ENCODE results near the gene KIF19.

DNA sequence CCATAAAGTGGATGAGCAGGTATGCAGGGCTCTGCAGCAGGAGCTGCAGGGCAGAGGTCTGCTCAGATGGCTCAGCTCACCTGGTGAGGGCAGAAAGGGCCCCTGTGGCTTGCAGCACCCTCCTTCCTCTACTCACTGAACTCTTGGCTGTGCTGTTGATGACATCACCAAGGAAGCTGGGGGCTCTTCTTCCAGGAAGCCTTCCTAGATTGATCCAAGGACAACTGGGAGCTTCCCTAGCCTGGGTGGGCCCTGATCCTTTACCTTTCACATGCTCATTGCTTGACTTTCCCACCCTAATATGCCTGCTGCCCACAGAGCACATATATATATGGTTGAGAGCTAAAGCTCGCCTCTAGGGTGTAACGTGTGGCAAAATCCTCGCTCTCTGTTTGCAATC lies 2.5 kb downstream of the KIF19 start:
- TF ChIP-seq, protein P1, sequence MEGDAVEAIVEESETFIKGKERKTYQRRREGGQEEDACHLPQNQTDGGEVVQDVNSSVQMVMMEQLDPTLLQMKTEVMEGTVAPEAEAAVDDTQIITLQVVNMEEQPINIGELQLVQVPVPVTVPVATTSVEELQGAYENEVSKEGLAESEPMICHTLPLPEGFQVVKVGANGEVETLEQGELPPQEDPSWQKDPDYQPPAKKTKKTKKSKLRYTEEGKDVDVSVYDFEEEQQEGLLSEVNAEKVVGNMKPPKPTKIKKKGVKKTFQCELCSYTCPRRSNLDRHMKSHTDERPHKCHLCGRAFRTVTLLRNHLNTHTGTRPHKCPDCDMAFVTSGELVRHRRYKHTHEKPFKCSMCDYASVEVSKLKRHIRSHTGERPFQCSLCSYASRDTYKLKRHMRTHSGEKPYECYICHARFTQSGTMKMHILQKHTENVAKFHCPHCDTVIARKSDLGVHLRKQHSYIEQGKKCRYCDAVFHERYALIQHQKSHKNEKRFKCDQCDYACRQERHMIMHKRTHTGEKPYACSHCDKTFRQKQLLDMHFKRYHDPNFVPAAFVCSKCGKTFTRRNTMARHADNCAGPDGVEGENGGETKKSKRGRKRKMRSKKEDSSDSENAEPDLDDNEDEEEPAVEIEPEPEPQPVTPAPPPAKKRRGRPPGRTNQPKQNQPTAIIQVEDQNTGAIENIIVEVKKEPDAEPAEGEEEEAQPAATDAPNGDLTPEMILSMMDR (IDR thresholded peaks at IDR 0.05), result no peak
- TF ChIP-seq RARB (CRISPR knock-in tag; IDR thresholded peaks at IDR 0.05), result no peak
- no peak for TF ChIP-seq CEBPB (IDR thresholded peaks at IDR 0.05)
- no peak for TF ChIP-seq BHLHE40 (IDR thresholded peaks at IDR 0.05; ENCODE audit: low read depth, low read length)
- TF ChIP-seq RAD21 (conservative IDR thresholded peaks at IDR 0.05 in 1 of 2, IDR thresholded peaks at IDR 0.05 in 1 of 2), result no peak
- TF ChIP-seq USF2 (IDR thresholded peaks at IDR 0.05), result no peak
- TF ChIP-seq EHMT2 (IDR thresholded peaks at IDR 0.05; ENCODE audit: low read depth), result no peak
- TF ChIP-seq HDAC2 (IDR thresholded peaks at IDR 0.05), result no peak
- TF ChIP-seq MAZ (IDR thresholded peaks at IDR 0.05; ENCODE audit: borderline replicate concordance, low read depth, low read length), result no peak
- TF ChIP-seq SMC3 (IDR thresholded peaks at IDR 0.05), result no peak
- TF ChIP-seq BCL3 (IDR thresholded peaks at IDR 0.05), result no peak

Measured in A549 (cell line).